ENCODE data around the gene TBX6.

- TF ChIP-seq, protein P1, sequence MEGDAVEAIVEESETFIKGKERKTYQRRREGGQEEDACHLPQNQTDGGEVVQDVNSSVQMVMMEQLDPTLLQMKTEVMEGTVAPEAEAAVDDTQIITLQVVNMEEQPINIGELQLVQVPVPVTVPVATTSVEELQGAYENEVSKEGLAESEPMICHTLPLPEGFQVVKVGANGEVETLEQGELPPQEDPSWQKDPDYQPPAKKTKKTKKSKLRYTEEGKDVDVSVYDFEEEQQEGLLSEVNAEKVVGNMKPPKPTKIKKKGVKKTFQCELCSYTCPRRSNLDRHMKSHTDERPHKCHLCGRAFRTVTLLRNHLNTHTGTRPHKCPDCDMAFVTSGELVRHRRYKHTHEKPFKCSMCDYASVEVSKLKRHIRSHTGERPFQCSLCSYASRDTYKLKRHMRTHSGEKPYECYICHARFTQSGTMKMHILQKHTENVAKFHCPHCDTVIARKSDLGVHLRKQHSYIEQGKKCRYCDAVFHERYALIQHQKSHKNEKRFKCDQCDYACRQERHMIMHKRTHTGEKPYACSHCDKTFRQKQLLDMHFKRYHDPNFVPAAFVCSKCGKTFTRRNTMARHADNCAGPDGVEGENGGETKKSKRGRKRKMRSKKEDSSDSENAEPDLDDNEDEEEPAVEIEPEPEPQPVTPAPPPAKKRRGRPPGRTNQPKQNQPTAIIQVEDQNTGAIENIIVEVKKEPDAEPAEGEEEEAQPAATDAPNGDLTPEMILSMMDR (IDR thresholded peaks at IDR 0.05), result no peak
- TF ChIP-seq POLR2A (IDR thresholded peaks at IDR 0.05), result no peak
Observed at GRCh38 chr16:30060346-30060745, 31.4 kb downstream of the TBX6 start.

Data from heart left ventricle (tissue), 13 donors.